ENCODE results near the gene ANKRD35.

Gene ANKRD35

DNA sequence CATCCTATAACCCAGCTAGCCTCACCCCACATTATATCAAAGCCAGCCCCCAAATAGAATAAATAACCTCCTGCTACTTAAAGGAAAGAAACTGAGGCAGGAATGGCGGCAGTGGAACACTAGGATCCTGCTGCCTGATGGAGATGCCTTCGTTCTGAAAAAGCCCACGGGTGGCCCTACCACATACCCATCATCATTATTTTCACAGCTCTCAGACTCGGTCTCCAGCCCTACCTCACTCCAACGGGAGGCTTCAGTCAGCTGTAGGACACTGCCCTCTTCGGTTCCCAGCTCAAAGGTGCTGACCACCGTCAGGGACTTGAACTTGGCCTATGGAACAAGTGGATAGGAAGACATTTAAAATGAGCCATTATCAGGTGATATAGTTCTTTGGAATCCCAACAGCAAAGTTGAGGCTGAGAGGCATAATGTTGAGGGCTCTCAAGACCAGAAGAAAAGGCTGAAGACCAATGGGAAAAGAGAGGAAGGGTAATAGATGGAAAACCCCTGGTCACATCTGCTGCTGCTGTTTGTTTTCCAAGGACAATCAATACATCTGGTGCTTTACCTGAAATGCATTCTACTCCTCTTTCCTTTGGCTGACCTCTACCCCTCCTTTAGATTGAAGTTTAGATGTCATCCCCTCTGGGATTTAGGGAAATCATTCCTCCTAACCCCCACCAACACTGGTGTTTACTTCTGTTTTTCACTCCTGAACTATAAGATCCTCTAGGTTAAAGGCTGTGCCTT is 7.8 kb upstream of the ANKRD35 start:
- DNase-seq (ENCODE audit: low read depth in 2 of 2) = no peak

DNA sequence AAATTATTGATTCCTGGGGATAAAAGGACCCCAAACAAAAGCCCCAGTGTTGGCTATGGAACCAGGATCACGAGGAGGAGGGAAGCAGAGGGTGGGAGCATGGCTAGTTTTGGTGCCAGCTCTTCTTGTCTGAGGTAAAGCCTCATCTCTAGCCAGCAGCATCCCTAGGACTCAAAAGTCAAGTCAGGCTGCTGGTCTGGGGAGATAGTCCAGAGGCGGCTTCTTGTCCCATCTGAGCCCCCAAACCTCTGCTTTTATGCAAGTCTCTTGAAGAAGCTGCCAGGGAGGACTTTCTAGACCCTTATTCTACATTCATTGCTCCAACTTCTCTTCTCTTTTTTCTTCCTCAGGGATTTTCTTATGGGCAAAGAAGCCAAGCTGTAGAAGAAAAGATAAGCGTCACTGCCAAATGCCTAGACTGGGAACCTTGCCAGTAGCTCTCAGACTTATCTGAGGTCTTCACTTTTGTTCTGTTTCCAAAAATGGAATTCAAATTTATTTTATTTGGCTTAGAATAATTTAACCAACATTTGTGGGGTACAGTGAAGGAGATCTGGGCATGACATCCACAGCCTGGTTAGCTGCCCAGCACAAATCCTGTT is 6.9 kb upstream of the ANKRD35 start:
- DNase-seq (ENCODE audit: low read depth in 2 of 2) = no peak

DNA sequence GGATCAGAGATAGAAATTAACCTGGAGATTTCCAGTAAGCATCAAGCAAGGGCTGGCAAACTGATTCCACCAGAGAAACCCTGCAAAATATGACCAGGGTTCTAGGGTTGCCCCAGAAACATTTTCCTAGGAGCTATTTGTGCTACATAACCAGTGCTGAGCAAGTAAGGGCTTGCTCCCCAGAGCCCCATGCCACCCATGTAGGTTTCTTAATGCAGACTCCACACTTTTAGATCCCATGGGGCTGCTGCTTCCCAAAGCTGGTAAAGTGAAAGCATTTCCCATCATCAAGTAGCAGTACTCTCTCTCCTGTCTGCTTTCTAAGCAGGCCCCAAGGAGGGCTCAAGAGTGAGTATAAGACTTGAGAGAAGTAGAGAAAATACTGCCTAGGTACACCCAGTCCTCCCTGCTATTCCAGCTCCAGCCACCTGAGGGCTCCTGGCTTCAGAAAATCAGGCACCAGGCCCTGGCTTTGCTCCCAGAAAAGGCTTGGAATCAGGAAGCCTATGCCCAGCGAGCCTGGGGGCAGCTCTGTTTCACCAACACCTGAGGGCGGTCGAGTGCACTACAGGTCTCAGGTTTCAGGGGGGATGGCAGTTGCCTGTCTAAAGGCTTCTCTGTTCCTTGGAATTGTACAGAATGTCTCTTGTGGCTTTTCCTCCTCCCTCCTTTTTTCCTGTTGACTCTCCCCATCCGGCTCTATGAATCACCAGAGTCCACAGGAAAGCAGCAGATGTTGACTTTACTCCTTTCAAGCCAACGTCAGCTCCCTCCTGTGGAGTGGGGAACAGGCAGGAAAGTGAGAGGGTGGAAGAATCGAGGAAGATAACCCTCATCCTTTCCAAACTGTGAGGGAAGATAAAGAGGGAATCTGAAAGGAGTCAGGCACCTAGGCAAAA is 6.2 kb upstream of the ANKRD35 start:
- DNase-seq (ENCODE audit: low read depth in 2 of 2) = peak; percentile 17 to 42

DNA sequence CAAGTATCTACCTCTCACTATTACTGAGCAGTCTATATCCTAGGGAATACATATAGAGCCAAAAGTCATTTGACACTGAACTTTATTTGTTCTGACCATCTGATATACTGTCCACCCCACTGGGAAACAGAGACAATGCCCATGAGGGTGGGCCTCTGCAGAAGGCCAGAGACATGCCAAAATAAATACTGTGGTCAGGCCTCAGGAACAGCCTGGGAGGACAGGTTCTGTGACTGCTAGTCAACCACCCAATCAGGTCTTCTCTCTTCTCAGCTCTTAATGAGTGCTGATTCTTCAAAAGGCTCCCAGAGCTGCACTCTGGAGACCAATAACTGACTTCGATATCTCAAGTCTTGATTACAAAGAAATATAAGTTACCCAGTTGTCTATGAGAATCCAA is 5.5 kb upstream of the ANKRD35 start:
- no peak for DNase-seq (ENCODE audit: low read depth in 2 of 2)

DNA sequence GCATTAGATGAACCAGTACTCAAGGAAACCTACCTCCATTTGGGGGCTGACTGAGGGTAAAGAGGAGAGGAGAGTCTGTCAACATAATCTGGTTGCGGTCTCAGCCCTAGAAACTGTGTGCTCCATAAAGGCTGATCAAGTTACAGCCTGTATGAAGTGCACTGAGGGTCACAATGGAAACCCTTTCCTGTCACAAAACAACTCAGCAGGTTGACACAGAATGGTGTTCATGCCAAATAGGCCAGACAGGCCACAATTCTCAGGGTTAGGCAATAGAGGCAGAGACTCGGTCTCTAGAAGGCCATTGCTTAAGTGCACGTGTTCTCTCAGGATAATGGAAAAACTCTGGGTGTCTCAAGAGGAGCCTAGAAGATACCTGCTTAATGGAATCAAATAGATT is 4.1 kb upstream of the ANKRD35 start:
- DNase-seq (ENCODE audit: low read depth in 2 of 2) = no peak

DNA sequence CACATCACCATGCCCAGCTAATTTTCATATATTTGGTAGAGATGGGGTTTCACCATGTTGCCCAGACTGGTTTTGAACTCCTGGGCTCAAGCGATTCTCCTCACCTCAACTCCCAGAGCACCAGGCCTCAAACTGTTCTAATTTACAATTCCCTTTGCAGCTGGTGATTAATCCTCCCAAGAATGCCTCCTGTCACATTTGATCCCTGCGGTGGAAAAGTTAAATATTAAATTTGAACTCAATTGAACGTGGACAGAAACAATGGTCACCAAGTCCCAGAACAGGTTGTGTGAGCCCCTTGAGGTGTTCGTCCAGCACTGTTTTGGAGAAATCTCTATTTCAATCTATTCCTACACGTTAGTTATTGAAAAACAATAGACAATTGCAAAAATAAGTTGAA is 2.0 kb upstream of the ANKRD35 start:
- DNase-seq (ENCODE audit: low read depth in 2 of 2) = no peak

DNA sequence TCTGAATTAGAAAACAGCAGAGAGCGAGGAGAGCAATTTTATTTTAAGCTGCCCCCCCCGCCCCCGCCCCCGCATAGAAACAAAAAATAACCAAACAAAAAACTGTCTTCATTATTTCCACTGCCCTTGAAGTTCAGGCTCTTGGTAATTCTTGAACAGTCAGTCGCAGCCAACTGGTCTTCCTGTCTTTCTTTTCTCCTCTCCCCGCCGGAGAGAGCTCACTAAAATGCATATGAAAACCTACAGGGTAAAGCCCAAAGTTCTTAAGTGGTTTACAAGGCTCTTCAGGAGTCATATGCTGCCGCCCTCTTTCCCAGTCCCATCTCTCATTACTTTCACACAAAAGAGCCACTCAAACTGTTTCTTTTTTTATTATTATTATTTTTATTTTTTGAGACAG is 1.1 kb upstream of the ANKRD35 start:
- no peak for DNase-seq (ENCODE audit: low read depth in 2 of 2)

DNA sequence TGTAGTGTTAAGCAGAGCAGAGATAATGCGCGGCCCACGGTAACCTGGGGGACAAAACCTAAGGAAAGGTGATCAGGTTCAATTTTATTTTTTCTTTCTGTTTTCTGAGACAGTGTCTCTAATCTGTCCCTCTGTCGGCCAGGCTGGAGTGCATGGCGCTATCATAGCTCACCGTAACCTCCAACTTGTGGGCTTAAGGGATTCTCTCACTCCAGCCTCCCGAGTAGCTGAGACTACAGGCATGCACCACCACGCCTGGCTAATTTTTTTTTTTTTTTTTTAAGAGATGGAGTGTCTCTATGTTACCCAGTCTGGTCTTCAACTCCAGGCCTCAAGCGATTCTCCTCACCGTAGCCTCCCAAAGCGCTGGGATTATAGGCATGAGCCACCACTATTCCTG is 724 bp upstream of the ANKRD35 start:
- no peak for DNase-seq (ENCODE audit: low read depth in 2 of 2)

DNA sequence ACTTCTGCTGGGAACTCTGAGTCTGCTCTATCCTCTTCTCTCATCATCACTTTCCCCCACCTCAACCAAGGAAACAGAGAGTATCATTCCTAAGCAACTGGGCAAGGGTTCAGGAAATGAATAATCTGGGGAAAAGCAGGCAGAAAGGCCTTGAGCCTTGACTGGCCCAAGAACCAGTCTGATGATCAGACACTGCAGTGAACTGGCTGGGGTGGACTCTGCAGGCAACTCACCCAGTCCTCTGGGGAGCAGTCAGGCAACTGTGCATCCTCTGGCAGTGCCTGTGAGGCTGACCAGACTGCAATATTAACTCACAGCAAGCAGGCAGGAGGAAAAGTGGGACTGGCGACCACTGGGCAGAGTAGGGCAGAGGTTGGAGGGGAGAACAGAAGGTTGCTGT is 991 bp downstream of the ANKRD35 start:
- no peak for DNase-seq (ENCODE audit: low read depth in 2 of 2)

DNA sequence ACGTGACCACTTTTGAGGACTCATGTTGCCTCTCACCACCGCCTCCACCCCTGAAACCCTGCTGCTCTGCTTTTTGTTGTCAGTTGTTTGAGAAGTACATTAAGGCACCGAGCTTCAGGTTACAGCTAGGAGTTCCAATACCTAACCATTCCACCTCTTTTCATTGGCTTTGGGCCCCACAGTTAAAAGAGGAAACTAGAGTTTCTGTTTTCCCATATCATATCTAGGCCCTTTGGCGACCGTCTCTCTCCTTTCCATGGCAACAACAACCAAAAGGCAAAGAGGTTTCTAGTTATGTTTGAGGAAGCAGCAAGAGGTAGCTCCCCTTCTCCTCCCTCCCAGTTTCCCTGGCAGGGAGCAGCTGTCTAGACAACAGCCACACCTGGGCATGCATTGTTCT is 5.9 kb downstream of the ANKRD35 start:
- DNase-seq (ENCODE audit: low read depth in 2 of 2) = no peak

DNA sequence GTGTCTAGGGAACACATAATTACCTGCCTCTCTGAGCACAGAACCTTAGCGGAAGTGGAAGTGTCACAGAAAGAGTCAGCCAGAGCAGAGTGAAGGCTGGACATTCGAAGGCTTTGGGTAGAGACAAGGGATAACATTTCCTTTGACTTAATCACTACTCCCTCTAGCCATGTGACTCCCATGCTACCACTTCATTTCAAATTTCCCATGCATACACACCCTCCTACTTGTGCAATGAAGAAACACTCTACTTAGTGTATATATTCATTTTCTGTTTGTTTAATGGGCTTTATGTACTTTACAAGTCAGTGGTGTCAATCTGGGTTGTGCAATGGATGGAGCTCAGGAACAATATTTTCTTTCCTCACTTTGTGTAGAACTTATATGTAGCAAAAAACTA is 6.9 kb downstream of the ANKRD35 start:
- DNase-seq (ENCODE audit: low read depth in 2 of 2) = no peak

DNA sequence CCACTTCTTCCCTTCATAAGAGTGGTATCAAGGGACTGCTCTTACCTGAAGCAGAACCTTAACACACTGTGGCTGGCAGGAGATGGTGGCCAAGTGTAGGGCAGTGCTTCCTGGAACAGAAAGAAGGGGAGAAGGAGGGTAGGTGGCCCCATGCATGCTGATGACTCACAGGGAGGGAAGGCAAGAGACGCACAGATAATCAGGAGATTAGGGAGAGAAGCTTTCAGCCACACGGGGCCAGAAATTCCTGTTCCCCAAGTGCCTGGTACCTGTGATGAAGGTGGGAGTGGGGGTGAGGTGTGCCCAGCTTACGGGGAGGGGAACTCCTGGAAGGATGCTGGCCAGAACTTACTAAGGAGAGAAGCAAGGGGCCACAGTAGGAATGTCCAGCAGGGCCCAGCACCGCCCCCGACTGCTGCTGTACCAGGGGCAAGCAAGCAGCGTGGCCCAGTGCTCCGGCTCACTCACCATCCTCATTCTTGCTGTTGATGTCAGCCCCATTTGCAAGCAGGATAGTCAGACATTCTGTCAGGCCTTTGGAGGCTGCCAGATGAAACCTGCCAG is 7.7 kb downstream of the ANKRD35 start:
- DNase-seq (ENCODE audit: low read depth in 2 of 2) = no peak

DNA sequence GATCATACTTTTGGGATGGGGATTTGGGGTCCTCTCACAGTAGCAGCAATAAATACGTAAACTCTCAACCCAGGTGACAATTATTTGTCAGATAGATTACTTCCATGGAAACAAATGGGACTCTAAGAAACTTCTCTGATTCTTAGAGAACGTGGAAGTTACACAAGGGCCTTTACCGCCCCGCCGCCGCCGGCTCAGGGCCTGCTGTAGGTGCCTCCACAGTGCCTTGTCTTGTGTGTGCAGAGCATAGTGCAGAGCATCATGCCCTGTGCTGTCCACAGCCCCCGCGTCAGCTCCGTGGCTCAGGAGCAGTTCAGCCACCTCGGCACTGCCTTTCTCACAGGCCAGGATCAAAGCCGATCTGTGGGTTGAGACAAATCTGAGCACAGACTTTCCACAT is 11.0 kb downstream of the ANKRD35 start:
- DNase-seq (ENCODE audit: low read depth in 2 of 2) = no peak

DNA sequence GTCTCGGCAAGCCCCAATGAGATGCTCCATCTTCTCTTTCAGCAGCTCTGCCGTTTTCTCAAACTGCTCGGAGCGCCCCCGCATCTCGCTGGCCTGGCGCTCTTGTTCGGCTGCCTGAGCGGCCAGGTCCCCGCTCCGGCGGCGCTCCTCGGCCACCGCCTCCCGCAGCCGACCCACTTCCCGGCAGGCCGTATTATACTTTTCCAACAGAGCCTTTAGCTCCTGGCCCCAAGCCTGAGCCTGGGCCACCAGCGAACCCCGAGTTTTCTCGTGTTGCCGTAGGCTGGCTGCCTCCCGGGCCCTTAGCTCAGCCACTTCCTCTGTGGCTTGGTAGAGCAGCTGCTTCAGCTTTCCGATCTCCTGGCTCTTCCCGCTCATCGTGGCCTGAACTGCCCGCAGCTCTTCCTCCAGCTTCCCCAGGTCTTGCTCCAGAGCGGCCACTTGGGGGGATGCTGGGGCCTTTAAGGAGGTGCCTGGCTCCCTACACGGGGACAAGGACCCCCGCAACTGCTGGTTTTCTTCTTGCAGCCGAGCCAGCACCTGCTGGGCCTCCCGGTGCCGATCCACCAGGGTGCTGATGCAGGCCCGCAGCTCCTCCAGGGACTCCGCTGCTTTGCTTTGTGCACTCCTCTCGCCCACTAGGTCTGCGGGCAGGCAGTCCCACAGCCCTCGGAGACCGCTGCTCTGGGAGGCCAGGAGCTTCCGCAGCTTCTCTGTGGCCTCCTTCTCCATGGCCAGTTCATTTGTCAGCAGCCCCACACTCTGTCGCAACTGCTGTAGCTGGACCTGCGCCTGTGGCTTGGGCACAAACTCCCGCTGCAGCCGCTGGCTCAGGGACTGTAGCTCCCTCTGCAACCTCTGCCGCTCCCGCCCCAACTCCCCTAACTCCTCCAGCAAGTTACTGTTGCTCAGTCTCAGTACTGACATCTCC is 13.4 kb downstream of the ANKRD35 start:
- DNase-seq (ENCODE audit: low read depth in 2 of 2) = peak in 1 of 2 donors; percentile 19

DNA sequence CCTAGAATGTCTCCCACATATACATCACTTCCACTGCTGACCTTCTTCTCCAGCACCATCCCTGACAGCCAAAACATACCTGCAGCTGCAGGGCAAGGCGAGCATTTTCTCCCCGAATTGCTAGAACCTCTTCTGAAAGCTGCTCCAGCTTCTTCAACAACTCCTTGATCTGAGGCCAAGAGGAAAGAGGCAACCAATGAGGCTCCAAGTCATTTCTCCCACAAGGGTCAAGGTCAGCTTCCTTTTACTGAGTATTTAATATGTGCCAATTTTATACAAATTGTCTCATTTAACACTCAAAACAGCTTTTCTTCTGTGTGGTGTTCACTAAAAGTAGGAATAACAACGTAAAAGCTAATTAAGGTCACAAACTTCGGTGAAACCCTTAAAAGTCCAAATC is 17.4 kb downstream of the ANKRD35 start:
- no peak for DNase-seq (ENCODE audit: low read depth in 2 of 2)

DNA sequence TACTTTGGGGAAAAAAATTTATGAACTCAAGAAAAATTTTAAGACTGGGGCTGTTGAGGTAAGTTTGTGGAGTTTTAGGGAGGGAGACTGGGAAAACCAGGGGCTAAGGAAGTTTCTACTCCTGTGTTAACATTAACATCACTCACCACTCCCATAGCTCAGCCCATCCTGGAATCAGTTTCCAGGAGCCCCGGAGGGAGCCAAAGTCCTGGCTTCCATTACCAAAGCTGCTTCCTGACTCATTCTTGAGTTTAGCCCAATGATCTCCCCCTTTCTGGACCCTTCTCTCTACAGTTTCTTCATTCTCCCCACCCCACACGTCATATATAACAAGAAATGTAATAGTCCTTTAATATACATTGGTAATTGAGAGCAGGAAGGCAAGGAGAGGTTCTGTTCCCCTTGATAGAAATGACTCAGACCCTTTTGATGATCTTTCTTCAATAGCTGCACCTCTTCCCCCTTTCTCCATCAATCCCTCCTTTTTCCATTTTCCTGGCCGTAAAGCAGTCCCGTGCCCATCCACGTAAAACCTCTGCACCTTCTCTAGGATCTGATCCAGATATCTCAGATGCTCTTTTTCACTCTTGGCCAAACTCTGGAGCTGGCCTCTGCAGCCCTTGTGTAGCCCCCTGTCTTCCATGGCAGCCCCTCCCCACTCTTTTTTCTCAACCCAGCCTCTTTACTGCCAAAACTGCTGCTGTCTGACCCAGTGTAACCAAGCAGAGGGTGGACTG is 22.2 kb downstream of the ANKRD35 start:
- DNase-seq (ENCODE audit: low read depth in 2 of 2) = no peak

DNA sequence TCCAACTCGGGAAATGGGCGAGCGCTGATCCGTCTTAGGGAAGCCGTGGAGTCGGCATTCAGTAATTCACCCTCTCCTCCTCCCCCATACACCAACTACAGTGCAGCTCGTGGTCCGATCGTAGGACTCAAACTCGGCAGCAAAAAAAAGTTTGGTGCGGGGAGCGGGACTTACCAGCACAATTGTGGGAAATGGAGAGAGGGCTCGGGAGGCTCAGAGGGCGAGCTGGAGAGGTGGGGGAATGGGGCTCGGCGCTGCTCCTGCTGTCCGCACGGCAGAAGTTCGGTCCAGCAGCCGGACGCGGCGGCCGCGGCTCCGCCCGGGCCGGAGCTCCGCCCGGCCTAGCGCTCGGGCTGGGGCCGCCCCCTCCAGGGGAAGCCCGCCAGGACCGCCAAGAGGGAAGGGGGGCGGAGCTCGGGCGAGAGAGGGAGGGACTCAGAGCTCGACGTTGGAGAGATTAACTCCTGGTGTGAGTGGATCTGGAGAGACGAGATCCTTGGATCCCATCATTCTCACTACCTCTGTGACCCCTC is 26.1 kb downstream of the ANKRD35 start:
- DNase-seq (ENCODE audit: low read depth in 2 of 2) = peak; percentile 72 to 73

DNA sequence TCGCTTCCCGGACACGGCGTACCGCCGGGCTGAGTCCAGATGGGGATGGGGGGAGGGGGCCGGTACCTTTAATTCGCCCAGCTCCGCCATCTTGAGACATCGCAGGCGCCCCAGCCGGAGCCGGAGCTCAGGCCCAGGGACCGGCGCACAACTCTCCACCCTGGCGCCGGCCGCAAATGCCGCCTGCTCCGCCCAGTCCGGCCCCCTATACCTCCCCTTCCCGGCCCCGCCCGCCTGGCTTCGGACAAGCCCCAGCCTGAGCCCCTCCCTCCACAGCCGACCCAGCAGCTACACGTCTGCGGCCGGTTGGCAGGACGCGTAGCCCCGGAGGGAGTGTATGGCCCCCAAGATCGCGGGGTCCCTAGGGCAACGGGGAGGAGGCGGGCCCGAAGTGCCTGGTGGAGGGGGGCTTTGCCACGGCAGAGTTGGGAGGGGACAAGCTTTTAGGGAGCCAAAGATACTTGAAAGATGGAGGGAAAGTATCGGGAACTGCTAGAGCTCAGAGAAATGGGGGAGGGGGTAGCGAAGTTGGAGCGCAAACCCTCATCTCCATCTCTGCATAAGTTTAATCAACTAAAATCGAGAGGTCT is 26.7 kb downstream of the ANKRD35 start, which contains the start of gene PIAS3:
PIAS3 (minus strand) TSS at position 181 of the 590 bp plus-strand sequence; CDS start at position 90, 91 bp downstream.
- DNase-seq (ENCODE audit: low read depth in 2 of 2) = peak; percentile 89

DNA sequence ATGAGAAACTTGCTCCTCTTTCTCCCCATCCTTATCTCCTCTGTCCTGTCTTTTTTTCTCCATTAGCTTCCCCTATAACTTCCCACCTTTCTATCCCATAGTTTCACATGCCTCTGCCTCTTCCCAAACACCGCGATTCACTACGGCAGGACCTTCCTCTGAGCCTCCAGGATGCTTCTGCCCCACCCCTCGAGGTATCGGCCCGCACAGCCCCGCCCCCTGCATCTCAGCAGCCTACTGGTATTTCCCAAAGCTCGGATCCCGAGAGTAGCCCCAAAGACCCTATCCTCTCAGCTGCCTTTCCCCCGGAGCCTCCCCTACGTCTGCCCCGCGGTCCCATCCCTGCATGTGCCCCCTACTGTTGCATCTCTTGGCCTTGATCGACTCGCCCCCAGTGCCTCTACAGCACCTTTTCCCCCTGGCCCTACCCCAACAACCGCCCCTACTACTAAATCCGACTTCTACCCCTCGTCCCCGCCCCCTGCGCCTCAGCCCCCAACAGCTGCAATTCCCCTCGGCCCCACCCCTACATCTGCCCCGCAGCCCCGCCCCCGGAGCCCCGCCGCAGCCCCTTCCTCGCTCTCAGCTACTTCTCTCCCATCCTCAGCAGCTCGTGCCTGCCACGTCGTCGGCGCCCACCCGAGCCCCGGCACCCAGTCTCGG is 27.3 kb downstream of the ANKRD35 start:
- DNase-seq (ENCODE audit: low read depth in 2 of 2) = peak; percentile 51 to 63

Data from stimulated activated CD8-positive, alpha-beta memory T cell treated with anti-CD3 and anti-CD28 coated beads, Interleukin-2, amount 100 ng/mL, for 48 hours (primary cell).